ENCODE measurements around the gene C11orf86.

The C11orf86 gene

DNA sequence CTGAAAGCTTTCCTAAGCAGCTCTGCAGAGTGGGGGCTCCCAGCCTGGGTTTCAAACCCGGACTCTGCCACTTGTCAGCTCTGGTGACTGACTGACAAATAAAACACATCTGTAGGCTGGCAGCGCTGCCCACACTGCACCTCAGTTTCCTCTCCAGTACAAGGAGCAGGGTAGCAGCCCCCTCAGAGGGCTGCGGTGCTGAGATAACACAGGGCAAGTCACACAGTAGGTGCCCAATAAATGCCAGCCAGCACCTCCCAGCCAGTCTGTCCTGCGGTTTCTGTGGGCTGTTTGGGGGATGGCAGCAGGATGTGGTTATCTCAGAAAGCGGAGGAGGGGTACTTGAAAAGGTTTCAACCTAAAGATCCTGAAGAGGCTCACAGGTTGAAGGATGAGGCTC lies 49.3 kb downstream of the C11orf86 start:
- DNase-seq (ENCODE audit: low read depth in 2 of 2) = peak; percentile 16 to 46

- DNase-seq (ENCODE audit: low read depth in 2 of 2) = no peak
These were observed 49.9 kb downstream of the C11orf86 start for GRCh38 chr11:67024966-67025365.

DNA sequence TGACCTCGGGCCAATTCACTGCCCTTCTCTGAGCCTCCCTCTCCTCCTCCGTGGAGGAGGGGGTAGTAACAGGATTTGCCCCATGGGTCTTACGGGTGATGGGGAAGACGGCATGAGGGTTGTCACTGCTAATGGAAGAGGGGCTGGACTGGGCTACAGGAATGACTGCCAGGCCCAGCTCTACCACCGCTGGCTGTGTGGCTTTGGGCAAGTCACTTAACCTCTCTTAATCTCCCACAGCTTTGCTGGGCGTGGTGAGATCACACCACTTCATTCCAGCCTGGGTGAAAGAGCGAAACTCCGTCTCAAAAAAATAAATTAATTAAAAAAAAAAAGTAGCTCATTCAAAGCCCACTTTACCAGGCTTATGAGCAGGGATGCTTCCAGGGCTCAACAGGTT lies 50.6 kb downstream of the C11orf86 start:
- DNase-seq (ENCODE audit: low read depth in 2 of 2) = no peak
